ENCODE results near the gene SLC4A11.

The SLC4A11 gene

DNA sequence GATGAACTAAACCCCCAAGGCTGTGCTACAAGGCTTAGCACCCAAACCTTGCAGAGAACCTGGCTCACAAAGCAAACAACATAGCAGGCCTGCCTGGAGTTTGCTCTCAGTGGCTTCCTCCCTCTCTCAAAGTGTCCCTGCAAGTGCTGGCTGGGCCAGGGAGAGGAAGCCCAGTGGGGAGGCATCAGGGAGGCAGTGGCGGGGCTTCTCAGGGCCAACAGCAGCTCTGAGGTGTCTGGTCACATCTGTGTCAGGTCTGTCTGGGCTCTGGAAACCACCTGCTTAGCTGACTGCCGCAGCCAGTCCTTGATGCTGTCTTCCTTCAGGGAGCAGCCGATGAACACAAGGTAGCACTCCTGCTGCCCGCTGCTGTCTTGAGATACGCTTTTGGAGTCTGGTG lies 16.7 kb upstream of the SLC4A11 start:
- TF ChIP-seq, protein P1, sequence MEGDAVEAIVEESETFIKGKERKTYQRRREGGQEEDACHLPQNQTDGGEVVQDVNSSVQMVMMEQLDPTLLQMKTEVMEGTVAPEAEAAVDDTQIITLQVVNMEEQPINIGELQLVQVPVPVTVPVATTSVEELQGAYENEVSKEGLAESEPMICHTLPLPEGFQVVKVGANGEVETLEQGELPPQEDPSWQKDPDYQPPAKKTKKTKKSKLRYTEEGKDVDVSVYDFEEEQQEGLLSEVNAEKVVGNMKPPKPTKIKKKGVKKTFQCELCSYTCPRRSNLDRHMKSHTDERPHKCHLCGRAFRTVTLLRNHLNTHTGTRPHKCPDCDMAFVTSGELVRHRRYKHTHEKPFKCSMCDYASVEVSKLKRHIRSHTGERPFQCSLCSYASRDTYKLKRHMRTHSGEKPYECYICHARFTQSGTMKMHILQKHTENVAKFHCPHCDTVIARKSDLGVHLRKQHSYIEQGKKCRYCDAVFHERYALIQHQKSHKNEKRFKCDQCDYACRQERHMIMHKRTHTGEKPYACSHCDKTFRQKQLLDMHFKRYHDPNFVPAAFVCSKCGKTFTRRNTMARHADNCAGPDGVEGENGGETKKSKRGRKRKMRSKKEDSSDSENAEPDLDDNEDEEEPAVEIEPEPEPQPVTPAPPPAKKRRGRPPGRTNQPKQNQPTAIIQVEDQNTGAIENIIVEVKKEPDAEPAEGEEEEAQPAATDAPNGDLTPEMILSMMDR (conservative IDR thresholded peaks at IDR 0.05; ENCODE audit: low read length) = no peak
- no peak overlapping the region for H3K4me3 ChIP-seq (ENCODE audit: low read length)
- DNase-seq (ENCODE audit: low read depth) = no peak

DNA sequence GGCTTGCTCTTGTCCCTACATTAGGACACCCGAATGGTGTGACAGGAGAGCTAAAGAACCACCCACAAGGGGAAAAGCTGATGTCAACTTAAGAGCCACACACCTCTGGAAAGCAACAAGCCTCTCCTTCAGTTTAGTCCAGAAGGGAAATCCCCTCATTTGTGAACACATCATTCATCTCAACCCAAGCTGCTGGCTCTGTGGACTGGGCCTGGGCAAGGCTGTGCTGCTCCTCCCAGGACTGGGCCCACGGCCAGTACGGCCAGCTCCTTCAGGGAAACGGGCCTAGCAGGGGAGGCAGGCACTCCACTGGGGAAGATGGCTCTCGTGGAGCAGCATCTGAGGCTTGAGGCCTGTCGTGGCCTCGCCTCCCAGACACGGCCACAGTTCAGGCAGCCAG lies 12.8 kb upstream of the SLC4A11 start:
- TF ChIP-seq, protein P1 (conservative IDR thresholded peaks at IDR 0.05; ENCODE audit: low read length) = no peak
- no peak overlapping the region for H3K4me3 ChIP-seq (ENCODE audit: low read length)
- DNase-seq (ENCODE audit: low read depth) = peak; percentile 29

DNA sequence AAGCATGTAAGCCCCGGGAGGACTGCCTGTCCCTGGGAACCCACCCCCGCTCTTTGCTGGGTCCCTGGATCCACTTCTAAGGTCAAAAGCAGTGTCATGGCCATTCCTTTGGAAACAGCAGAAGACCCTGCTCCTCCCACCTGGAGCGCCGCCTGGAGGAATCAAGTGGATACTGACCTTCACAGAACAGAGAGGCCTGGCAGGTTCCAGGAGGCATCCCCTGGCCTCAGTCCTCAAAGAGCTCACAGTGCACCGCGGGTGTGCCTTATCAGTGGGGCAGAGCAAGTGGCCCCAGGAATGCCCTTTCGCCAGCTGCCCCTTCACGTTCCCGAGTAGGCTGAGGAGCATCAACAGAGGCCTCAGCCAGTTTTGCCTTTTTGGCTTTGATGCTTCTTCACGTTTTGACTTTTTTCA lies 11.1 kb upstream of the SLC4A11 start:
- TF ChIP-seq, protein P1 (conservative IDR thresholded peaks at IDR 0.05; ENCODE audit: low read length) = peak; percentile 9; the same call in 1 of the 2 replicates
- DNase-seq (ENCODE audit: low read depth) = no peak
- H3K4me3 ChIP-seq (ENCODE audit: low read length) = no peak overlapping the region

DNA sequence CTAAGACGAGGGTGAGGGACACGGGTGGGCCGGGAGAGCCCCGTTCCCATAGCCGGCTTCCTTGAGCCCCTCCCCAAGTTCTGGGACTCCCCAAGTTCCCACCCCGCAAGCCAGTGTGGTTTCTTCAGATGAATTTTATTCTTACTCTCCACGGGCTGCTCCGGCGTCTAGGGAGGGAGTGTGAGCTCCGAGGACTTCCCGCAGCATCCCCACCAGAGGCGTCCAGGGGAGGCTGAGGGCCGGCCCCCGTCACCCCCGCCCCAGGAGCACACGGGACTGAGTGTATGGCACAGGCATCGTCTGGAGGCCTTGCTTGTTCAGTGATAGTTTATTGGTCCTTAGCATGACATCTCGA lies 10.0 kb upstream of the SLC4A11 start:
- peak overlapping the region; percentile 13; the same call in 1 of the 2 replicates for H3K4me3 ChIP-seq (ENCODE audit: low read length)
- no peak for DNase-seq (ENCODE audit: low read depth)
- TF ChIP-seq, protein P1 (conservative IDR thresholded peaks at IDR 0.05; ENCODE audit: low read length) = no peak

DNA sequence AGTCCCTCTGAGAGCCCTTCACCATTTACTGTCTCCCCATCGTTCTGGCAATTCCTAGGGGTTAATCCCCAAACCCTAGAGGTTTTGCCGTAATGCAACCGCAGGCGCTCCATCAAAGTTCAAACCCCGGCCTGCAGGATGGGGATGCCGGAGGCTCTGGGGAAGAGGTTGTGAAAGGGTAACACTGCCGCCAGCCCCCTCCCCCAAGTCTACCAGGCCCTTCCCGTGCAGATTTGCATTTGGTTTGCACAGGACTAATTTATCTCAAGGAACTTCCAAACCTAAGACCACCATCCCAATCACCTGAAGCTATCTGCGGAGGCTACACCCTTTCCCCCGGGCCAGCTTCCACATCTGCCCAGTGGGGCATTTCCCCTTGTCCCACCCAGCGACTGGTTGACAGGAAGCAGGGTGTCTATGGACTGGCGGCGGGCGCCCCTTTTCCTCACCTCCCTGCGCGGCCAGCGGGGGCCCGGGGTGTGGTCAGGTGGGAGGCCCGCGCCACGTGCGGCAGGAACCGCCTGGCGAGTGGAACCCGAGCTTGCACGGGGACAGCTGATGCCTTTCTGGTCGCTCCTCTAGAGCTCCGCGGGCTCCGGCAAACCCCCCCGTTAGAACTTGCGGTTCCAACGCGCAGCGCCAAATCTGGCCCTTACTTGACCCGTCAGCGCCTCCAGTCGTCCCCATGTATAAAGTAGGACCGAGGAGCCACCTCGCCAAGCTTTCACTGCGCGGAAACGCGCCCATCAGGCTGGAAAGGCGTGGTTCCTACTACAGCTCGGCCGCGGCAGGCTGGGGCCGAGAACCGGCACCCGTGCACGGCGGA lies 9.4 kb upstream of the SLC4A11 start:
- TF ChIP-seq, protein P1 (conservative IDR thresholded peaks at IDR 0.05; ENCODE audit: low read length) = no peak; the same call in 1 of the 2 replicates
- H3K4me3 ChIP-seq (ENCODE audit: low read length) = peak overlapping the region; percentile 13; the same call in 1 of the 2 replicates
- DNase-seq (ENCODE audit: low read depth) = peak; percentile 33

DNA sequence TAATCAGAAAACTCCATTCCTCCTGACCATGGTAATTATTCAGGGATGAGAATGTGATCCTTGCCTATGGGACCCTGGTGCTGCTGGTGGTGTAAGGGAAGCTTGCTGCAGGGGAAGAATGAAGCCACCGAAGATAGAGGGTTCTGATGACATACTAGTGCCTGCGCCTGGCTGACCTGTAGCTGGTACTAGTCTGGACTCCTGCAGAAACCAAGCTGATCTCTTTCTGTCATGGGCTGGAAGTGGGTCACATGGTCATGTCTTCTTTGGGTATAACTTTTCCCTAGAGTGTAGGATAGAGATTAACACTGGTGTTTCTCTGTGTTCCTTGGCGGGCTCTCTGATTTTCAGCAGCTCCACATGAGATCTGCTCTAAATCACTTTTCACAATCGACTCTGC lies 8.6 kb upstream of the SLC4A11 start:
- DNase-seq (ENCODE audit: low read depth) = no peak
- no peak overlapping the region for H3K4me3 ChIP-seq (ENCODE audit: low read length)
- TF ChIP-seq, protein P1 (conservative IDR thresholded peaks at IDR 0.05; ENCODE audit: low read length) = no peak

DNA sequence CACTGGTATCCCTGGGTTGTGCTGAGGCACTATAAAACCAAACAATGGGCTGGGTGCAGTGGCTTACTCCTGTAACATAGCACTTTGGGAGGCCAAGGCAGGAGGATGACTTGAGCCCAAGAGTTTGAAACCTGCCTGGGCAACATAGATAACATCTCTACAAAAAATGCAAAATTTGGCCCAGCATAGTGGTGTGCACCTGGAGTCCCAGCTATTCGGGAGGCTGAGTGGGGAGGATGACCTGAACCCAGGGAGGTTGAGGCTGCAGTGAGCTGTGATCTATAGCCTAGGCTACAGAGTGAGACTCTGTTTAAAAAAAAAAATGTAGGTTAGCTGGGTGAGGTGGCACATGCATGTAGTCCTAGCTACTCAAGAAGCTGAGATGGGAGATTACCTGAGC lies 7.7 kb upstream of the SLC4A11 start:
- TF ChIP-seq, protein P1 (conservative IDR thresholded peaks at IDR 0.05; ENCODE audit: low read length) = no peak
- no peak for DNase-seq (ENCODE audit: low read depth)
- H3K4me3 ChIP-seq (ENCODE audit: low read length) = no peak overlapping the region

Measured in AG10803 (cell line).